Naive thymus-derived CD4-positive, alpha-beta T cell (primary cell): ENCODE results near the gene SULF2. TPM values are rescaled to one million over a fixed set of nuclear protein-coding genes. Genes with fewer than 3 reads are reported as not detected.

Experiments
- ATAC-seq: fragments of 150-1000 bp; cut with Tn5 transposase; 2 replicates; pipeline ENCODE4 v1.10.0; 2021; ENCODE audit warnings: mild to moderate bottlenecking, moderate library complexity
- CTCF ChIA-PET: fragments of 350-600 bp; sonication (Branson Sonifier 250); formaldehyde crosslinking; loops from one replicate; lab custom pipeline; 2021; ENCODE audit warnings: antibody characterized with exemption; lab: Charles Lee
- POLR2A ChIA-PET: fragments of 350-600 bp; sonication (Branson Sonifier 250); formaldehyde crosslinking; loops from one replicate; lab custom pipeline; 2021; ENCODE audit warnings: antibody characterized with exemption, inconsistent platforms; lab: Charles Lee
- DNase-seq, 9 donors: peaks; one replicate each; pipeline versions ENCODE4 v3.0.0 to v3.0.0-alpha.2; 2020 to 2022; ENCODE audit warnings: mixed read lengths in 1 of 9
- H3K27ac ChIP-seq: one replicate; pipeline ENCODE4 v1.7.0; 2013; ENCODE audit warnings: mild to moderate bottlenecking, low read depth, low read length, moderate library complexity
- H3K27me3 ChIP-seq, 2 donors: one replicate each; pipeline ENCODE4 v1.7.0; 2013; ENCODE audit warnings: low read length in 2 of 2, mild to moderate bottlenecking in 2 of 2, moderate library complexity in 2 of 2; ENCODE audit not compliant: control insufficient read depth in 2 of 2, insufficient read depth in 2 of 2
- H3K36me3 ChIP-seq, 3 experiments: 1 replicate in 2 of 3; 2 replicates in 1 of 3; pipeline ENCODE4 v1.7.0; 2013; ENCODE audit warnings: low read length in 3 of 3, mild to moderate bottlenecking in 3 of 3, moderate library complexity in 1 of 3; ENCODE audit not compliant: insufficient read depth in 3 of 3, control insufficient read depth in 2 of 3
- H3K4me1 ChIP-seq, 2 donors: one replicate each; pipeline ENCODE4 v1.7.0; 2013; ENCODE audit warnings: low read length in 2 of 2, mild to moderate bottlenecking in 2 of 2, moderate library complexity in 1 of 2; ENCODE audit not compliant: control insufficient read depth in 2 of 2, insufficient read depth in 2 of 2
- H3K4me3 ChIP-seq: 2 replicates; pipeline ENCODE4 v1.7.0; 2013; ENCODE audit warnings: mild to moderate bottlenecking, low read length
- H3K9me3 ChIP-seq, 3 experiments: 1 replicate in 2 of 3; 2 replicates in 1 of 3; pipeline ENCODE4 v1.7.0; 2013; ENCODE audit warnings: low read length in 3 of 3; ENCODE audit not compliant: control insufficient read depth in 2 of 3
- H3K27ac Mint-ChIP-seq, 9 donors: one replicate each; pipeline ENCODE4 v1.8.0; 2020 to 2022; ENCODE audit warnings: mixed read lengths in 9 of 9, mild to moderate bottlenecking in 8 of 9, moderate library complexity in 5 of 9, inconsistent platforms in 2 of 9
- H3K27me3 Mint-ChIP-seq, 5 donors: one replicate each; pipeline ENCODE4 v1.8.0; 2021 to 2022; ENCODE audit warnings: mixed read lengths in 5 of 5, mild to moderate bottlenecking in 1 of 5
- H3K36me3 Mint-ChIP-seq, 5 donors: one replicate each; pipeline ENCODE4 v1.8.0; 2020 to 2022; ENCODE audit warnings: mixed read lengths in 5 of 5, mild to moderate bottlenecking in 3 of 5, inconsistent platforms in 1 of 5
- H3K4me1 Mint-ChIP-seq, 7 donors: one replicate each; pipeline ENCODE4 v1.8.0; 2020 to 2022; ENCODE audit warnings: mixed read lengths in 7 of 7, mild to moderate bottlenecking in 3 of 7, inconsistent platforms in 1 of 7
- H3K4me3 Mint-ChIP-seq, 10 donors: one replicate each; pipeline ENCODE4 v1.8.0; 2020 to 2022; ENCODE audit warnings: mild to moderate bottlenecking in 10 of 10, mixed read lengths in 10 of 10, moderate library complexity in 6 of 10, inconsistent platforms in 2 of 10
- H3K9me3 Mint-ChIP-seq, 11 donors: one replicate each; pipeline ENCODE4 v1.8.0; 2020 to 2022; ENCODE audit warnings: mixed read lengths in 11 of 11, mild to moderate bottlenecking in 4 of 11, inconsistent platforms in 1 of 11, moderate library complexity in 1 of 11
- intact Hi-C, 2 donors: fragments of 100-400 bp; cut with micrococcal nuclease; formaldehyde crosslinking; loops; one replicate each; pipeline ENCODE4 v1.15.1; 2023
- polyA plus RNA-seq, 2 donors: library from polyadenylated mRNA; unstranded; fragments of 300-500 nt; fragmentation: Illumina TruSeq; gene quantifications; one replicate each; pipeline ENCODE4 v1.2.3, GENCODE V29; 2021
- total RNA-seq, 6 experiments: library from RNA in 5 of 6; stranded (reverse) in 5 of 6; gene quantifications; 1 replicate in 5 of 6; 2 replicates in 1 of 6; pipeline ENCODE4 v1.2.3 and lab custom pipeline; 2021 to 2026

Gene SULF2
- total and polyA plus RNA-seq, 7 experiments from 2014 or later: 0.43 to 133 (median 1.5) TPM

- Mint-ChIP-seq H3K27ac (peak overlapping the region in 2 of 9 donors; percentile 10 to 21), H3K9me3 (peaks cover 0 to 2% (median 0%) of the 10 kb centered on the region in 11 donors), H3K4me3 (no peak overlapping the region), H3K27me3 (no peaks in the 10 kb centered on the region), H3K4me1 (peaks cover 4 to 46% (median 15%) of the 10 kb centered on the region in 7 donors), H3K36me3 (peaks cover 11 to 34% (median 15%) of the 10 kb centered on the region in 5 donors)
- ATAC-seq (no peak), DNase-seq (no peak)
- Histone ChIP-seq H3K9me3 (no peaks in the 10 kb centered on the region), H3K27ac (no peak overlapping the region), H3K36me3 (peaks cover 0 to 51% (median 18%) of the 10 kb centered on the region in 3 experiments), H3K4me3 (no peak overlapping the region), H3K4me1 (no peaks in the 10 kb centered on the region), H3K27me3 (no peaks in the 10 kb centered on the region)
- POLR2A ChIA-PET: interaction anchor here (1.1 kb wide), 1 partner anchor 238 kb away, joined by 3 read pairs; no protein-coding TSS in a partner anchor
- intact Hi-C loops: no loop called here
- CTCF ChIA-PET: interaction anchor here (0.6 to 4.7 kb wide), 5 partner anchors 23 to 396 kb away, joined by 3 to 29 read pairs (median 6); no protein-coding TSS in a partner anchor
These were observed 163.1 kb downstream of the SULF2 start for GRCh38 chr20:47622118-47622665.

- intact Hi-C loops: loop anchor here (1.0 to 2.0 kb wide), 6 partner anchors 118 to 425 kb away; no protein-coding TSS in a partner anchor
- H3K27ac ChIP-seq: no peak overlapping the region
- POLR2A ChIA-PET: interaction anchor here (0.7 to 1.0 kb wide), 2 partner anchors 11 to 339 kb away, joined by 3 to 4 read pairs; no protein-coding TSS in a partner anchor
- CTCF ChIA-PET: interaction anchor here (0.6 to 4.7 kb wide), 12 partner anchors 11 to 405 kb away, joined by 3 to 29 read pairs (median 3); no protein-coding TSS in a partner anchor
- Mint-ChIP-seq H3K4me3 (no peak overlapping the region), H3K36me3 (peaks cover 5 to 28% (median 10%) of the 10 kb centered on the region in 5 donors), H3K9me3 (peaks cover 0 to 2% (median 0%) of the 10 kb centered on the region in 11 donors), H3K27me3 (no peaks in the 10 kb centered on the region), H3K4me1 (peaks cover 6 to 52% (median 23%) of the 10 kb centered on the region in 7 donors), H3K27ac (peak overlapping the region in 6 of 9 donors; percentile 2 to 44 (median 10))
- H3K9me3 ChIP-seq: no peaks in the 10 kb centered on the region
- H3K27me3 ChIP-seq: no peaks in the 10 kb centered on the region
- no peak overlapping the region for H3K4me3 ChIP-seq
- H3K36me3 ChIP-seq: peaks cover 0 to 41% (median 14%) of the 10 kb centered on the region in 3 experiments
- DNase-seq: peak in 7 of 9 donors; percentile 18 to 61 (median 43)
- H3K4me1 ChIP-seq: no peaks in the 10 kb centered on the region
- ATAC-seq: peak; percentile 58
These were observed 164.2 kb downstream of the SULF2 start for GRCh38 chr20:47620808-47621805.

GRCh38 chr20:47618479-47618878 lies 166.8 kb downstream of the SULF2 start:
- H3K27ac Mint-ChIP-seq: peak overlapping the region in 5 of 9 donors; percentile 38 to 85 (median 57)
- Histone ChIP-seq H3K4me3 (no peak overlapping the region), H3K27me3 (no peaks in the 10 kb centered on the region), H3K9me3 (no peaks in the 10 kb centered on the region), H3K27ac (no peak overlapping the region), H3K36me3 (peaks cover 0 to 15% (median 6%) of the 10 kb centered on the region in 3 experiments), H3K4me1 (no peaks in the 10 kb centered on the region)
- peaks cover 5 to 19% (median 8%) of the 10 kb centered on the region in 5 donors for H3K36me3 Mint-ChIP-seq
- H3K27me3 Mint-ChIP-seq: no peaks in the 10 kb centered on the region
- H3K4me1 Mint-ChIP-seq: peaks cover 12 to 55% (median 35%) of the 10 kb centered on the region in 7 donors
- ATAC-seq (no peak), DNase-seq (no peak)
- intact Hi-C loops: no loop called here
- ChIA-PET CTCF (interaction anchor here (0.8 to 4.7 kb wide), 4 partner anchors 9 to 345 kb away, joined by 3 to 26 read pairs (median 4); no protein-coding TSS in a partner anchor), POLR2A (no interaction called here)
- no peak overlapping the region for H3K4me3 Mint-ChIP-seq
- H3K9me3 Mint-ChIP-seq: peaks cover 0 to 2% (median 0%) of the 10 kb centered on the region in 11 donors

- ChIA-PET POLR2A (no interaction called here), CTCF (interaction anchor here (0.6 to 2.9 kb wide), 4 partner anchors 224 to 342 kb away, joined by 3 to 15 read pairs (median 5); no protein-coding TSS in a partner anchor)
- no peaks in the 10 kb centered on the region for H3K36me3 ChIP-seq
- Mint-ChIP-seq H3K4me3 (no peak overlapping the region), H3K36me3 (peaks cover 0 to 12% (median 0%) of the 10 kb centered on the region in 5 donors), H3K9me3 (peaks cover 0 to under 1% (median 0%) of the 10 kb centered on the region in 11 donors), H3K27me3 (no peaks in the 10 kb centered on the region), H3K4me1 (peaks cover 27 to 68% (median 57%) of the 10 kb centered on the region in 7 donors), H3K27ac (peak overlapping the region in 8 of 9 donors; percentile 46 to 90 (median 74))
- H3K9me3 ChIP-seq: no peaks in the 10 kb centered on the region
- DNase-seq (no peak), ATAC-seq (no peak)
- no peak overlapping the region for H3K4me3 ChIP-seq
- H3K27me3 ChIP-seq: no peaks in the 10 kb centered on the region
- H3K4me1 ChIP-seq: peaks cover 9 to 15% of the 10 kb centered on the region in 2 donors
- H3K27ac ChIP-seq: no peak overlapping the region
- intact Hi-C loops: loop anchor here in 1 of 2 donors (5.0 kb wide), 1 partner anchor 113 kb away; the partner anchor contains the start of gene NCOA3
These were observed 170.5 kb downstream of the SULF2 start for GRCh38 chr20:47614703-47615309.

- H3K27me3 Mint-ChIP-seq: no peaks in the 10 kb centered on the region
- ChIA-PET CTCF (interaction anchor here (0.7 kb wide), 1 partner anchor 21 kb away, joined by 6 read pairs; no protein-coding TSS in a partner anchor), POLR2A (no interaction called here)
- H3K27me3 ChIP-seq: no peaks in the 10 kb centered on the region
- H3K36me3 ChIP-seq: no peaks in the 10 kb centered on the region
- DNase-seq (no peak), ATAC-seq (no peak)
- H3K27ac Mint-ChIP-seq: peak overlapping the region in 8 of 9 donors; percentile 55 to 90 (median 74)
- peaks cover 27 to 77% (median 64%) of the 10 kb centered on the region in 7 donors for H3K4me1 Mint-ChIP-seq
- H3K9me3 Mint-ChIP-seq: peaks cover 0 to 2% (median 0%) of the 10 kb centered on the region in 11 donors
- H3K36me3 Mint-ChIP-seq: peaks cover 0 to 22% (median 0%) of the 10 kb centered on the region in 5 donors
- no peak overlapping the region for H3K27ac ChIP-seq
- no peaks in the 10 kb centered on the region for H3K9me3 ChIP-seq
- H3K4me3 ChIP-seq: no peak overlapping the region
- intact Hi-C loops: loop anchor here in 1 of 2 donors (5.0 kb wide), 1 partner anchor 110 kb away; the partner anchor contains the start of gene NCOA3
- H3K4me1 ChIP-seq: peaks cover 9 to 25% of the 10 kb centered on the region in 2 donors
- H3K4me3 Mint-ChIP-seq: no peak overlapping the region
These were observed 172.6 kb downstream of the SULF2 start for GRCh38 chr20:47612670-47613069.
